Stimulated activated CD4-positive, alpha-beta T cell treated with anti-CD3 and anti-CD28 coated beads, Interleukin-15, amount 100 ng/mL, for 1 hour (primary cell): ENCODE data around the gene DOK7.

Source experiments
- DNase-seq, 2 donors: peaks; one replicate each; pipeline ENCODE4 v3.0.0-alpha.2; 2020; ENCODE audit warnings: low read depth in 1 of 2, low spot score in 1 of 2

Gene DOK7, protein sequence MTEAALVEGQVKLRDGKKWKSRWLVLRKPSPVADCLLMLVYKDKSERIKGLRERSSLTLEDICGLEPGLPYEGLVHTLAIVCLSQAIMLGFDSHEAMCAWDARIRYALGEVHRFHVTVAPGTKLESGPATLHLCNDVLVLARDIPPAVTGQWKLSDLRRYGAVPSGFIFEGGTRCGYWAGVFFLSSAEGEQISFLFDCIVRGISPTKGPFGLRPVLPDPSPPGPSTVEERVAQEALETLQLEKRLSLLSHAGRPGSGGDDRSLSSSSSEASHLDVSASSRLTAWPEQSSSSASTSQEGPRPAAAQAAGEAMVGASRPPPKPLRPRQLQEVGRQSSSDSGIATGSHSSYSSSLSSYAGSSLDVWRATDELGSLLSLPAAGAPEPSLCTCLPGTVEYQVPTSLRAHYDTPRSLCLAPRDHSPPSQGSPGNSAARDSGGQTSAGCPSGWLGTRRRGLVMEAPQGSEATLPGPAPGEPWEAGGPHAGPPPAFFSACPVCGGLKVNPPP

DNA sequence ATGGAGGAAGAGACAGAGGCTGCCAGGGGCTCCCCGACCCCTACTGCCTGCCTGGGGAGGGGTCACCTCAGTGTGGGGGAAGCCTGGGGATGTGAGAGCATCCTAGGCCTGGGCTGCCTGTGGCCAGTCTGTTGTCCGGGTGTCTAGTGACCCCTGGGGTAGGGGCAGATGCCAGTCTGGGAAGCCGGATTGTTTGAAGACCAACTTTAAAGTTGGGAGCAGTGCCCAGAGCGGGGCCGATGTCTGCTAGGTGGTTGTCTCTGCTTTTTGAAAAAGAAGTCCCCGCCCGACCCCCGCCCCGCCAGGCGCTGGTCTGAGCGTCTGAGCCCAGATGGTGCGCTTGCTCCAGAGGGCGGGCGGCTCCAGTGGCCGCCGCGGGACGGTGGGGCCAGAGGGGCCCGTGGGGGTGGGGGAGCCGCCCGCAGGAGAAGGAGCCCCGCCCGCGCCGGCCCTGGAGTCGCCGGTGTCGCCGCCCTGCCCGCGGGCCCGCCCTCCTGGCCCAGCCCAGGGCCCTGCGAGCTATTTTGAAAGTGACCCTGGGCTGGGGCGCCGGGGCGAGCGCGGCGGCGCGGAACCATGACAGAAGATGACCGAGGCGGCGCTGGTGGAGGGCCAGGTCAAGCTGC, at the start of gene DOK7:
Gene DOK7 (plus strand): TSS at position 517 of the 626 bp plus-strand sequence. CDS start 70 bp downstream, at position 587.
- no peak for DNase-seq

DNA sequence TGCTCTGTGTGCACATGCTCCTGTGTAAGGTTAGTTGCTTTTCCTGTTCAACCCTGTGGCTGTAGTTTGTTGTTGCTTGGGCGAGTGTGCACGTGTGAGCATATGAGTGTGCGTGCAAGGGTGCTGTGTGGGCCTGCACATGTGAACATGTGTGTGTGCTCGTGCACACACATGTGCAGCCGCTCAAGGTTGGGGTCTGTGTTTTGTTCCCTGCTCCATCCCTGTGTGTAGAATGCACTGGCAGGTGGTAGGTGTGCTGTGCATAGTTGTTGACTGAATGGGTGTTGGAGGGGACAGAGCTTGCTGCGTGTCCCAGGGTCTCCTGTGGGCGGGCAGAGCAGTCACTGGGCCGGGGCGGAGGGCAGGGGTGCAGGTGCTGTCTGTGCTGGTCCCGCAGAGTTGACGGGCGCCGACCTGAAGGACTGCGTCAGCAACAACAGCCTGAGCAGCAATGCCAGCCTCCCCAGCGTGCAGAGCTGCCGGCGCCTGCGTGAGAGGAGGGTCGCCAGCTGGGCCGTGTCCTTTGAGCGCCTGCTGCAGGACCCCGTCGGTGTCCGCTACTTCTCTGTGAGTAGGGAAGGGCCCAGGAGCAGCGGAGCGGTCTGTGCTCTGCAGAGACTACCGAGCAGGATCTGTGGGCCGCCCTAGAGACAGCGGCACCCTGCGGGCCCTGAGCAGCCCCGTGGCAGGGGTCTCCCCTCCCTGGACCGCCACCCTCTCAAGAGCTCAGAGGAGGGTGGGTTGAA, 49.3 kb upstream of the DOK7 start:
- no peak for DNase-seq

DNA sequence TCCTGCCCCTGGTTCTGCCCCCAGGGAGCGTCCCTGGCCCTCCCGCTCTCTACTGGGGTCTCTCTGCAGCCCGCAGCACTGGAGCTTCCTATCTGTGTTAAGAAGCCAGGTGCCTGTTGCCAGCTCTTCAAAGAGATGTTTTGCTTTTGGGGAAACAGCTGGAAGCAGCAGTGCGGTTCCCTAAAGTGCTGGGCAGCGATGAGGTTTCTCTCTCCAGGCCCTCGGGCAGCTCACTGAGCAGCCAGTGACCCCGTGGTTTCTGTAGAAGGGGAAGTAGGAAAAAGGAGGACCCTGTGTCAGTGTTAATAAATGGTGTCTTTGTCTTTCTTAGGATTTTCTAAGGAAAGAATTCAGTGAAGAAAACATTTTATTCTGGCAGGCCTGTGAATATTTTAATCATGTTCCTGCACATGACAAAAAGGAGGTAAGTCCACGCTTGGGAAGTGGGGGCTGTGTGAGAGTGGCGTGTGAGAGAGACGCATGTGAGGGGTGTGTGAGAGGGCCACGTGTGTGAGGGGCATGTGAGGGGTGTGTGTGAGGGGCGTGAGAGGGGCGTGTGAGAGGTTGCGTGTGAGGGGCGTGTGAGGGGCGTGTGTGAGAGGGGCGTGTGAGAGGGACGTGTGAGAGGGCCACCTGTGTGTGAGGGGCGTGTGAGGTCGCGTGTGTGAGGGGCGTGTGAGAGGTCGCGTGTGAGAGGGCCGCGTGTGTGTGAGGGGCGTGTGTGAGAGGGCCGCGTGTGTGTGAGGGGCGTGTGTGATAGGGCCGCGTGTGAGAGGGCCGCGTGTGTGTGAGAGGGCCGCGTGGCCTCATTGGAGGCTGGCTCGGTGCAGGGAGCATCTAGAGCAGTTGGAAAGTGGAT, 48.5 kb upstream of the DOK7 start:
- DNase-seq: no peak

DNA sequence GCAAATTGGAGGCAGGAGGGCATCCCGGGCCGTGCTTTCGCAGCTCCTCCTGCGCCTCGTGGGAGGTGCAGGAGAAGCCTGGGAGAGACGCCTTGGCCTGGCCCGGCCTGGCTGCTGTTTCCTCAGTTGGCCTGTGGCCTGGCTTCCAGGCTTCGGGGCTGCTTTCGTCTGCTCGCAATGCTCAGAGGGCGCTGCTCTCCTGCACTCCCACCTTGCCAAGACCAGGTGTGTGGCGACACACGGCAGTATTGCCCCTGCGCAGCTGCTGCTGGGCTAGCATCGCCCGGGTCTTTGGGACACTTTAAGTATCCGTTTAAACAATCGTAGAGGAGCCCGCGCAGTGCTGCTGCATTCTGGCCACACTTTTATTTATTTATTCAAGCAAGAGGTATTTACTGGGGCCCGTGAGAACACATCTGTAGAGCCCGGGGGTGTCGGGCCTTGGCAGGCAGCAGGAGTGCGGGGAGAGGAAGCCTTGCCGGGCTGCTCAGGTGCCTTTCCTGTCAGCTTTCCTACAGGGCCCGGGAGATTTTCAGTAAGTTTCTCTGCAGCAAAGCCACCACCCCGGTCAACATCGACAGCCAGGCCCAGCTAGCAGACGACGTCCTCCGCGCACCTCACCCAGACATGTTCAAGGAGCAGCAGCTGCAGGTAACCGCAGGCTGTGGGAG, 47.5 kb upstream of the DOK7 start:
- DNase-seq: no peak

DNA sequence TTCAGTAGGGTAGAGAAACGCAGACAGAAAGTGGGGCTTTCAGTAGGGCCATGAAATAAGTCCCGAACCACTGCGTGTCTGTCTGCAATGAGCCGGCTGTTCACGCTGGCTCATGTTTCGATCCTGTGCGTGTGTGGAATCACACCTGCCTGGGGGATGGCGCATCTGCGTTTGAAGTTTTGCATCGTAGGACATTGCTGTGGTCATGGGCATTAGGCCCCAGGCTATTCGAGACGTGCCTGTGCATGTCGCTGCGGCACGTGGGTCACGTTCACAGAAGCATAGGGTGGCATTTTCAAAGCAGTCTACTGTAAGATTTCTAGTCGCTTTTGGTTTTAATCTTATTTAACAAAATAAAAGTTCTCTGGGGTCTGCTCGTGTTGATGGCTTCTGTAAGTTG, 46.8 kb upstream of the DOK7 start:
- DNase-seq: no peak

DNA sequence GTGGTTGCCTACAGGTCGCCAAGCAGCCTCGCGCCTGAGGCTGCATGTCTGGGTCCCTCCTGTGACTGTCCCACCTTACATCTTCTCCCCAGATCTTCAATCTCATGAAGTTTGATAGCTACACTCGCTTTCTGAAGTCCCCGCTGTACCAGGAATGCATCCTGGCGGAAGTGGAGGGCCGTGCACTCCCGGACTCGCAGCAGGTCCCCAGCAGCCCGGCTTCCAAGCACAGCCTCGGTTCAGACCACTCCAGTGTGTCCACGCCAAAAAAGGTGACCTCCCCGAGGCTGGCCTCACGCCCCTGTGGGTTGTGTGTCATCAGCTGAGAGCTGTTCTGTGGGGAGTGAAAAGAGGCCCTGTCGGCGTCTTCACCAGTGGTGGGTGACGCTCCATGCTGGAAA, 46.3 kb upstream of the DOK7 start:
- no peak for DNase-seq

DNA sequence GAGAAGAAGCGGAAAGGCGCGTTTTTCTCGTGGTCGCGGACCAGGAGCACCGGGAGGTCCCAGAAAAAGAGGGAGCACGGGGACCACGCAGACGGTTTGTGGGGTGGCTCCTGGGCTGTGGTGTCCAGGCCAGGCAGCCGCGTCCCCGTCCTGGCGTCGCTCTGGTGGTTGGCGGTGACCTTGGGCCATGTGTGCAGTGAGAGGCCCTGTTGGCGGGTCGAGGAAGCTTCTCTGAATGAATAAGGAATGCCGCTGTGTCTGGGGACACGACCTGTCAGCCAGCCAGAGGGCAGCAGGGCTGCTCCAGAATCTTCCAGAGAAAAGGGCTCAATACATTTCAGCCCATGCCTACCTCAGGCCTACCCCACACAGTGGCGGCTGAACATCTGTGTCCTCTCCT, 45.7 kb upstream of the DOK7 start:
- DNase-seq: no peak

DNA sequence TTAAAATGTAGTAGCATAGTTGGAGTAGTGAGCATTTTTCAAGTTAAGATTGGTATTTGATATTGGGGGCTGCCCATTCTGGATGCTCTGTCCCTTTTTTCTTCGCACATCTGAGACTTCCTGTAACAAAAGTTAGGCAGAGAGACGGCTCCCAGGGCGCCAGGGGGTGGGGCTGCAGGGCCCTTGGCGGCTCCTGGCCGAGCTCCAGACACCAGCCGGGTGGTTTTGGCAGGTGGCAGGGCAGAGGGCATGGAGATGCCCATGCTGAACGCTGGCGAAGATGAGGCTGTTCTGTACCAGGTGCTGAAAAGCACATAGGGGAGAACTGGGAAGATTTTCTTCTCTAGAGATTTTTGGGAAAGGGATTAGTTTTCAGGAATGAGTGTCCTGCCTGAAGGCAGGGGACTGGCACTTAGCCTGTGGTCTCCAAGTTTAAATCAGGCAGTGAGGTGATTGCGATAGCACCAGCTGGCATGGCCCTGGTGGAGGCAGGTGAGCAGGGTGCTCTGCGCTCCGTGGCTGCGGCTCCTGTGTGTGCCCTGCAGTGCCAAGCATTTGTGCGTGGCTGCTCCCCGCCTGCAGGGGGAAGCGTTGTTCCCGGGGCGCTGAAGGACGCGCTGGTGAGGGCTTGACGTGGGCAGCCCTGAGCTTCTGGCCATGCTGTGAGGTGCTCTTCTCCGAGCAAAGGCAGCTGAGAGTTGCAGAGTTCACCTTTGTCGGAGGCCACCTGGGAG, 44.9 kb upstream of the DOK7 start:
- no peak for DNase-seq

DNA sequence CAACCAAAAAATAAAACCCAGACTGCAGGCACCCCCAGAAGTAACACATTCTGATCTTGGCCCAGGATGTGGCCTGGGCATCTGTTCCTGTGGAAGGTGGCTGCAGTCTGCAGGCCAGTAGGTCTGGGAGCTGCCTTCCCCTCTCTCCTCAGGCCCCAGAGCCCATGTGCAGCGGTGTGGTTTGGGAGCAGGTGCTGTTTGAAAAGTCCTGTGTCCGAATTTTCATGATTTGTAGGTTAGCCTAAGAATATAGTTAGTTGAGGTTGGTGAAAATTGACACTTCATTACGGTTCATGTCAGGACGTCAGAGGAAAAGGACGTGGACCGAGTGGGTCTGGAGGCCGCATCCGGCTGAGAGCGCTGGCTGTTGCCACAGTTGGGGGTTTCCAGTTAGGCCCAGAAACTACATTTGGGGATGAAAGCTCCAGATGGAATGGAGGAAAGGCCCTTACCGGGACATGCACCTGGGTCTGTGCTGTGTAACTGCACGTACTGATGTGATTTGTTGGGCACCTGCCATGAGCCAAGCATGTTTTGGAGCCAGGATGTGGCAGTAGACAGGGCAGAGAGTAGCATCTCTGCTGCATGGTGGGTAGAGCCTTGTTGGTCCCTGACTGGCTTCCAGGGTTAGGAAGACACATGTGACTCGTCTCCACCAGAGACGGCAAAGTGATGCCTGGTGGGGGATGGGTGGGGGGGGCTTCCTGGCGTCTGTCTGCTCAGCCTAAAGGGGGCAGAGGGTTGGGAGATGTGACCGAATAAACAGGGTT, 43.1 kb upstream of the DOK7 start:
- no peak for DNase-seq

DNA sequence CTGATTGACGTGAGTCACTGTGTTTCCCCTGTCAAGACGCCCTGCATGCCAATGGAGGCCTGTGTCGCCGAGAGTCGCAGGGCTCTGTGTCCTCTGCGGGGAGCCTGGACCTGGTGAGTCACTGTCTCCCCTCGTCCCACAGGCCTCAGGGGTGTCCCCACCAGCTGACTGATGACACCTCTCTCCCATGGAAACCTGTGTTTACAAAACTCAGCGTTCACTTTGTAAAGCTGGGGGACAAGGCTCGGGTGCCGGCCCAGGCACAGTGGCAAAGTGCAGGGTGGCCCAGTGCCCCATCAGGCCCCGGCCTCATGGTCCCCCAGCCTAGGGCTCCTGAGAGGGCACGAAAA, 42.5 kb upstream of the DOK7 start:
- DNase-seq: no peak

DNA sequence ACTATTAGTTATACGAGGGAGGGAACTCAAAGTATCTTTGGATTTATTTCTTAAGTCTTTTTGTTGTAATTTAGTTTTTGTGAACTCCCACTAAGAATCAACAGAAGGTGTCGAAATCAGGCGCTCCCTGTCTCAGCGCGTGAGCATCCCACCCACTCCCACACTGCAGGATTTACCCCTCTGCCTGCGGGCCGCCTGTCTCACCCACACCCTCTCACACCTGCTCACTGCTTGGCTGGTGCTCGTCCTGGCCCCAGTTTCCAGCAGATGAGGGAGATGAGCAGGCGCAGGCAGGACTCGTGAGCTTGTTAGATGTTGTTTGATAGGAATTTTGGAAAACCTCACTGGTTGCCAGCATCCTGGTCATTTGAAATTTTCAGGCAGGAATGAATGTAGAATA, 42.1 kb upstream of the DOK7 start:
- no peak for DNase-seq

DNA sequence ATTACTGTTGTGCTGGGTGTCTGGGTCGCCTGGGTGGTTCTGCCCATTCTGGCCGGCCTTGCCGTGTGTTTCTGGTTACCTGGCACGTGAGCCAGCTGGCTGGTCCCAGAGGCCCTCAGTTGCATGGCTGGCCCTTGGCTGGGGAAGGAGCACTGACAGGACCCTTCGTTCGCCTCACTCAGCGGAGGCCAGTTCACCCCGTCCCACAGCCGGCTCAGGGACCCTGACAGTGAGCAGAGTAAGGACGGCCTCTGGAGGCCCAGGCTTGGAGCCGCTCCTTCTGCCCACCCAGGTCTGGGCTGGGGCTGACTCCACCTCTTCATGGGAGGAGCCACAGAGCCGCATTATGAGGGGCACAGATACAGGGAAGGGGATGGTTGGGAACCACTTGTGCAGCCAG, 41.6 kb upstream of the DOK7 start:
- DNase-seq: no peak

DNA sequence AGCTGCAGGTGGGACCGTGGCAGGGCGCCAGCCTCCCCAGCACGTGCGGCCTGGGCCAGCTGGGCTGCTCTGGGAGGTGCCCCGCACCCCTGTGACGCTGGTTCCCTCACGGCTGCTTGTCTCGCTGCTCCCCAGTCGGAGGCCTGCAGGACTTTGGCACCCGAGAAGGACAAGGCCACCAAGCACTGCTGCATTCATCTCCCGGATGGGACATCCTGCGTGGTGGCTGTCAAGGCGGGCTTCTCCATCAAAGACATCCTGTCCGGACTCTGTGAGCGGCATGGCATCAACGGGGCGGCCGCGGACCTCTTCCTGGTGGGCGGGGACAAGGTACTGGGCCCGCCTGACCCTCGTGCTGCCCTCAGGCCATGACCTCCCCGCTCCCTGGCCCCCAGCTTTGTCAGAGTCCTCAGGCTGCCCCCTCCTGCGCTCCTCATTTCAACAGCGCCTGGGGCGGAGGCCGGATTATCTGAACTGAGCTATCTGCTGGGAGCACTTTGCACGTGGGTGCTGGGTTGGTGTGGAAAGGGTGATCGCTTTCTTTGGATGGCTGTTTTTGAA, 40.8 kb upstream of the DOK7 start:
- no peak for DNase-seq

DNA sequence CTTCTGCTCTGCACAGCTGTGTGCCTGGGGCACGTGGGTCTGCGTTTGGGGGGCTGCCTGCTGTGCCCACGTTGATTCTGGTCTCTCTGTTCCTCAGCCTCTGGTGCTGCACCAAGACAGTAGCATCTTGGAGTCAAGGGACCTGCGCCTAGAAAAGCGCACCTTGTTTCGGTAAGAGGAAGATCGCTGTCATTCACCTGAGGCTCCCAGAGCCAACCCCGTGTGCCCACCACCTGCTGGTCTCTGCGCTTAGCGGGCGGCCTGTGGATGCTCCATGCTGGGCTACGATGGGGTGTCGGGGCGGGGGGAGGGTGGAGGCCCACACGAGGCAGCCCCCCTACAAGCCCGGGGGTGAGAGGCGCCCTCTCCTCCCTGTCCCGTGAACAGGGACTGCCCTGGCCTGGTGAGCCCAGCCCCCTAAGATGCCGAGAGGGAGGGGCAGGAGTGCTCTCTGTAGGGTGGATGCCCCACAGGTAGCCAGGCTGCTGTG, 40.3 kb upstream of the DOK7 start:
- no peak for DNase-seq

DNA sequence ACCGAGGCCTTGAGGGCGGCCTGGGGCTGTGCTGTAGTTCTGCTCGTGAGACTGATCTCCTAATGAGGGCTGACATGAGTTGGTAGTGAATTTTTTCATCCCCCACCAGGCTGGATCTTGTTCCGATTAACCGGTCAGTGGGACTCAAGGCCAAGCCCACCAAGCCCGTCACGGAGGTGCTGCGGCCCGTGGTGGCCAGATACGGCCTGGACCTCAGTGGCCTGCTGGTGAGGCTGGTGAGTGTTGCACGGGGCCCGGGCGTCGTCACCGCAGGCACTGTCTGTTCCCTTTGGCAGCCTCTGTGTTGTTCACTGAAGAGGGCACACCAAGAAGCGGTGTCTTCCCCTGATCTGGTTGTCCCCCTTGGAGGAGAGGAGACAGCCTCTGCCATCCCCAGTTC, 39.7 kb upstream of the DOK7 start:
- DNase-seq: no peak

DNA sequence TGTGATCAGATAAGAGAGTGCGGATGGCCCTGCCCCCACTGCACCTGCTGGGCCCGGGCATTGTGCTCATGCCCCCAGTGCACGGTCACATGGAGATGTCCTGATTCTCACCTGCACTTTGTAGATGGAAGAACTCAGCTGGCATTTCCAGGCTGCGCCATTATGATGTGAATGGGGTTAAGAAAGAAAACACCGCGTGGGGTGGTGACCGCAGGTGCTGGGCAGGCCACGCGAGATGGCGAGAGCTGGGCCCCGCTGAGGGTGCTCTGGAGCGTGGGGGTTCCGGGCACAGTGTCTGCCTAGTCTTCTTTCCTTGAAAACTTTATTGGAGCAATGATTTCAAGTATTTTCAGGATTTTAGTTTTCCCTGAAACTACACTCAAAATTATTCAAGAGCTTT, 39.2 kb upstream of the DOK7 start:
- DNase-seq: no peak

DNA sequence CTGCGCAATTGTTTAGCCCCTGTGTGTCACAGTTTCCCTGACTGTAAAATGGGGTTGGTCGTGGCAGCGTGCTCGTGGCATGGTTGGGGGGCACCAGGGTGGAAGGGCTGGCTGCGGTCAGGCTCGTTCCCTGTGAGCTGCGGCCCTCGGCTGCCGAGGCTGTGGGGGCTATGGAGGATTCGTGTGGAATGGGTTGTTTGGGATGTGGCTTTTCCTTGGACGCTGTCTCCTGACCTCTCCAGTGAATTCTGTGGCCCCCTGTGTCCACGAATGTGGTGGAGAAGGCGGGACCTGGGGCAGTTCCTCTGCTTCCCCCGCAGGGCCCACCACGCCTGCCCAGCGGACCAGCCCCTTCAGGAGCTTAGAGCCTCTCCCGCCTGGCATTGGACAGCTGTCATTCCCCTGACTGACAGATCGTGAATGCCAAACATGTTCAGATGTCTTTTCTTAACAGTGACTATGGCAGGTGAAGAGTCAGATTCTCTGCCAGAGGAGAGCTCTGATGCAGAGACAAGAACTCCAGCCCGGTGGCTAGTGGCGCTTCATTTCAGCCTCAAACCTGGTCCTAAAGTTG, 38.5 kb upstream of the DOK7 start:
- DNase-seq: no peak

DNA sequence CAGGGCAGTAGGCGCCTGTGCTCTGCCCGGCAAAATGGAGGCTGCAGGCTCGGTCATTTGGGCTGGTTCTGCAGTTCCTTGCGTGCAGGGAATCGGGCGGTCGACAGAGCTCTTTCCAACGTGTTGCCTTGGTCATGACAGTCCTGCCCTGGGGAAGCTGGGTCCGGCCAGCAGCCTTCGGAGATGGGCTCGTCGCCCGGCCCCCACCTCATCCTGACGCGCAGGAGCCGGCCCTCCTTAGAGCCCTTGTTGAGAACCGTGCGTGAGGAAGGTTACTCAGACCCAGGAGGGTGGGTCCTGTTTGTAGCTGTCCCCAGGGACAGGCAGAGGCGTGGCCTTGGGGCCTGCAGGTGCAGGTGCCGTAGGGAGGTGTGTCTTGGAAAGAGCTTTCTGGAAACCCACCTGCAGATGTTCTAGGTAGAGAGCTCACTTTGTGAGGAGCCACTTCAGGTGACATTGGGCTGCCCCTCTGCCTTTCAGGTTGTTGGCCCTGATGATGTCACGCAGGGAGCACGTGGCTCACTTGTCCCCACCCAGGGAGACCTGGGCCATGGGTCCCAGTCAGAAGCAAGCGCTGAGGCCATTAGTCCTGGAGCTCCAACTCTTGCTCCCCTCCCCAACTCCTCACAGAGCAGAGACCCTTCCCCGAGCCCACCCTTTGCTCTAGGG, 36.5 kb upstream of the DOK7 start:
- DNase-seq: no peak
